ENCODE measurements around the gene IL13RA2. TPM values are rescaled to one million over a fixed set of nuclear protein-coding genes. Genes with fewer than 3 reads are reported as not detected.

IL13RA2 gene
- polyA plus RNA-seq, 1 of the 3 experiments (the other 2 are of a cell fraction) = 8.1 TPM

DNA sequence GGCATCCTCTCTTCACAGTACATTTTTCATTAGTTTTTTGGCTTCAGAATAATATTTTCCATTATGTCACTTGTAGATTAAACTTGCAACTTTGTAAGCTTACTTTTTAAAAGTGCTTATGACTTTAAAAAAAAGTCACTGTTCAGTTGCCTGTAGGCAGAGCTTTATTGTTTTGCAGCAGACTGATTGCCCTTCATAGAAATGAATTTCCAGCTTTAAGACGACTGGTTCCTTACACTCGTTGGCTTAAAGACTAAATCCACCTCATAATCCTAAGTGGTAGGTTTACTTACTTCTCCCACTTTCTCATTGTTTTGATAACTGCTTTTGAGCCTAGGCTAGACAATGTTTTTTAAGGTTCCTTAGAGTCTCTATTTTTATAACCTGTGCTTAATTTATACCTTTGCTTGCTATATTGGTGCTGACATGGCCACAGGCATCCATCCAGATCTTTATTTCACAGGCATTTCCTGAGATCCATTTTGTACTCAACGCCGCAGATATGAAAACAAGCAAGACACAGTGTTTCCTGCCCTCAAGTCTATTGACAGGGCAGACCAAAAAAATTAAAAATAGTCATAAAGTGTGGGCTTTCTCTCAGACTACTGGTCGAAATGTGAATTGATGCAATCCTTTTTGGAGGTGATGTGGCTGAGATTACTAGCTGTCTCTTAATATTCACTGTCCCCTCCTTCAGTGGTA is 12.6 kb upstream of the IL13RA2 start:
- H2AFZ ChIP-seq (ENCODE audit: low read depth) = no peak overlapping the region
- H4K20me1 ChIP-seq (ENCODE audit: insufficient read depth) = no peaks in the 10 kb centered on the region
- no peaks in the 10 kb centered on the region for H3K36me3 ChIP-seq (replicated peaks in 1 of 2; ENCODE audit: control insufficient read depth in 1 of 2, insufficient read depth in 2 of 2, low read length in 1 of 2)
- ChIA-PET POLR2A (no interaction called here), CTCF (interaction anchor here (0.7 to 1.4 kb wide), 3 partner anchors 10 to 447 kb away, joined by 4 to 6 read pairs (median 4); partner anchors contain the start of gene IL13RA2)
- H3K4me1 ChIP-seq (ENCODE audit: control insufficient read depth in 1 of 2, insufficient read depth in 2 of 2, low read depth in 1 of 2, low read length in 1 of 2) = no peaks in the 10 kb centered on the region
- no peaks in the 10 kb centered on the region for H3K9me3 ChIP-seq
- peaks cover 4% of the 10 kb centered on the region for H3F3A ChIP-seq (replicated peaks; ENCODE audit: insufficient read depth)
- WGBS (ENCODE audit: low lambda C conversion rate) = 11% methylated on average over 5 of the region's 5 CpGs
- no peaks in the 10 kb centered on the region for H3K27me3 ChIP-seq (ENCODE audit: insufficient read depth)
- no peak overlapping the region for H3K9ac ChIP-seq
- no peaks in the 10 kb centered on the region for H3K79me2 ChIP-seq (ENCODE audit: insufficient read depth)
- H3K27ac ChIP-seq (ENCODE audit: low read depth in 2 of 2, low read length in 1 of 2) = peak overlapping the region; percentile 56 to 73; a peak in 3 of 4 replicates
- no peak overlapping the region for H3K4me3 ChIP-seq (ENCODE audit: low read depth in 2 of 2, low read length in 1 of 2)
- peak overlapping the region; percentile 16; the same call in 1 of the 2 replicates for H3K4me2 ChIP-seq
- DNase-seq = no peak
- H3K9me2 ChIP-seq = no peaks in the 10 kb centered on the region
- TF ChIP-seq, protein P1, sequence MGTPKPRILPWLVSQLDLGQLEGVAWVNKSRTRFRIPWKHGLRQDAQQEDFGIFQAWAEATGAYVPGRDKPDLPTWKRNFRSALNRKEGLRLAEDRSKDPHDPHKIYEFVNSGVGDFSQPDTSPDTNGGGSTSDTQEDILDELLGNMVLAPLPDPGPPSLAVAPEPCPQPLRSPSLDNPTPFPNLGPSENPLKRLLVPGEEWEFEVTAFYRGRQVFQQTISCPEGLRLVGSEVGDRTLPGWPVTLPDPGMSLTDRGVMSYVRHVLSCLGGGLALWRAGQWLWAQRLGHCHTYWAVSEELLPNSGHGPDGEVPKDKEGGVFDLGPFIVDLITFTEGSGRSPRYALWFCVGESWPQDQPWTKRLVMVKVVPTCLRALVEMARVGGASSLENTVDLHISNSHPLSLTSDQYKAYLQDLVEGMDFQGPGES (IDR thresholded peaks at IDR 0.05; ENCODE audit: low read depth, low read length) = no peak
- TF ChIP-seq ELF1 (IDR thresholded peaks at IDR 0.05) (no peak), RFX5 (IDR thresholded peaks at IDR 0.05; ENCODE audit: low read length) (no peak), NFIC (IDR thresholded peaks at IDR 0.05; ENCODE audit: borderline replicate concordance) (peak; percentile 67; the same call in 1 of the 2 replicates), YY1 (IDR thresholded peaks at IDR 0.05; ENCODE audit: low read depth) (no peak; the same call in 1 of the 2 replicates), FOSL2 (IDR thresholded peaks at IDR 0.05; ENCODE audit: borderline replicate concordance, low read depth) (no peak), EP300 (IDR thresholded peaks at IDR 0.05; ENCODE audit: borderline replicate concordance in 1 of 2, low read depth in 1 of 2, low read length in 1 of 2) (peak; percentile 26 to 84; a peak in 3 of 4 replicates), MEF2A (IDR thresholded peaks at IDR 0.05; ENCODE audit: borderline replicate concordance, low read depth) (no peak), RXRA (IDR thresholded peaks at IDR 0.05; ENCODE audit: borderline replicate concordance, low read depth) (peak; percentile 15; the same call in 1 of the 2 replicates), JUND (IDR thresholded peaks at IDR 0.05) (no peak; the same call in 1 of the 2 replicates), RCOR1 (IDR thresholded peaks at IDR 0.05; ENCODE audit: low read length) (no peak), TAF1 (IDR thresholded peaks at IDR 0.05; ENCODE audit: borderline replicate concordance, low read depth, low read length) (no peak), POLR2AphosphoS5 (IDR thresholded peaks at IDR 0.05; ENCODE audit: low read depth, low read length) (0 out of 2 replicates have a peak, but pooled peaks have one; percentile 35), SMC3 (IDR thresholded peaks at IDR 0.05; ENCODE audit: low read depth, low read length) (no peak), RAD21 (IDR thresholded peaks at IDR 0.05; ENCODE audit: low read length) (no peak), CHD2 (IDR thresholded peaks at IDR 0.05; ENCODE audit: low read length, partially characterized antibody) (no peak), TEAD4 (IDR thresholded peaks at IDR 0.05; ENCODE audit: borderline replicate concordance, insufficient read depth) (0 out of 2 replicates have a peak, but pooled peaks have one; percentile 10), EZH2phosphoT487 (IDR thresholded peaks at IDR 0.05; ENCODE audit: borderline replicate concordance, low read depth) (no peak), TCF12 (IDR thresholded peaks at IDR 0.05) (peak; percentile 84)
- TF ChIP-seq, protein P2, sequence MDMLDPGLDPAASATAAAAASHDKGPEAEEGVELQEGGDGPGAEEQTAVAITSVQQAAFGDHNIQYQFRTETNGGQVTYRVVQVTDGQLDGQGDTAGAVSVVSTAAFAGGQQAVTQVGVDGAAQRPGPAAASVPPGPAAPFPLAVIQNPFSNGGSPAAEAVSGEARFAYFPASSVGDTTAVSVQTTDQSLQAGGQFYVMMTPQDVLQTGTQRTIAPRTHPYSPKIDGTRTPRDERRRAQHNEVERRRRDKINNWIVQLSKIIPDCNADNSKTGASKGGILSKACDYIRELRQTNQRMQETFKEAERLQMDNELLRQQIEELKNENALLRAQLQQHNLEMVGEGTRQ (IDR thresholded peaks at IDR 0.05; ENCODE audit: borderline replicate concordance, low read depth, low read length) = no peak
- TF ChIP-seq, protein P3, sequence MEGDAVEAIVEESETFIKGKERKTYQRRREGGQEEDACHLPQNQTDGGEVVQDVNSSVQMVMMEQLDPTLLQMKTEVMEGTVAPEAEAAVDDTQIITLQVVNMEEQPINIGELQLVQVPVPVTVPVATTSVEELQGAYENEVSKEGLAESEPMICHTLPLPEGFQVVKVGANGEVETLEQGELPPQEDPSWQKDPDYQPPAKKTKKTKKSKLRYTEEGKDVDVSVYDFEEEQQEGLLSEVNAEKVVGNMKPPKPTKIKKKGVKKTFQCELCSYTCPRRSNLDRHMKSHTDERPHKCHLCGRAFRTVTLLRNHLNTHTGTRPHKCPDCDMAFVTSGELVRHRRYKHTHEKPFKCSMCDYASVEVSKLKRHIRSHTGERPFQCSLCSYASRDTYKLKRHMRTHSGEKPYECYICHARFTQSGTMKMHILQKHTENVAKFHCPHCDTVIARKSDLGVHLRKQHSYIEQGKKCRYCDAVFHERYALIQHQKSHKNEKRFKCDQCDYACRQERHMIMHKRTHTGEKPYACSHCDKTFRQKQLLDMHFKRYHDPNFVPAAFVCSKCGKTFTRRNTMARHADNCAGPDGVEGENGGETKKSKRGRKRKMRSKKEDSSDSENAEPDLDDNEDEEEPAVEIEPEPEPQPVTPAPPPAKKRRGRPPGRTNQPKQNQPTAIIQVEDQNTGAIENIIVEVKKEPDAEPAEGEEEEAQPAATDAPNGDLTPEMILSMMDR (IDR thresholded peaks at IDR 0.05) = 0 out of 2 replicates have a peak, but pooled peaks have one; percentile 10
- TF ChIP-seq, protein P4, sequence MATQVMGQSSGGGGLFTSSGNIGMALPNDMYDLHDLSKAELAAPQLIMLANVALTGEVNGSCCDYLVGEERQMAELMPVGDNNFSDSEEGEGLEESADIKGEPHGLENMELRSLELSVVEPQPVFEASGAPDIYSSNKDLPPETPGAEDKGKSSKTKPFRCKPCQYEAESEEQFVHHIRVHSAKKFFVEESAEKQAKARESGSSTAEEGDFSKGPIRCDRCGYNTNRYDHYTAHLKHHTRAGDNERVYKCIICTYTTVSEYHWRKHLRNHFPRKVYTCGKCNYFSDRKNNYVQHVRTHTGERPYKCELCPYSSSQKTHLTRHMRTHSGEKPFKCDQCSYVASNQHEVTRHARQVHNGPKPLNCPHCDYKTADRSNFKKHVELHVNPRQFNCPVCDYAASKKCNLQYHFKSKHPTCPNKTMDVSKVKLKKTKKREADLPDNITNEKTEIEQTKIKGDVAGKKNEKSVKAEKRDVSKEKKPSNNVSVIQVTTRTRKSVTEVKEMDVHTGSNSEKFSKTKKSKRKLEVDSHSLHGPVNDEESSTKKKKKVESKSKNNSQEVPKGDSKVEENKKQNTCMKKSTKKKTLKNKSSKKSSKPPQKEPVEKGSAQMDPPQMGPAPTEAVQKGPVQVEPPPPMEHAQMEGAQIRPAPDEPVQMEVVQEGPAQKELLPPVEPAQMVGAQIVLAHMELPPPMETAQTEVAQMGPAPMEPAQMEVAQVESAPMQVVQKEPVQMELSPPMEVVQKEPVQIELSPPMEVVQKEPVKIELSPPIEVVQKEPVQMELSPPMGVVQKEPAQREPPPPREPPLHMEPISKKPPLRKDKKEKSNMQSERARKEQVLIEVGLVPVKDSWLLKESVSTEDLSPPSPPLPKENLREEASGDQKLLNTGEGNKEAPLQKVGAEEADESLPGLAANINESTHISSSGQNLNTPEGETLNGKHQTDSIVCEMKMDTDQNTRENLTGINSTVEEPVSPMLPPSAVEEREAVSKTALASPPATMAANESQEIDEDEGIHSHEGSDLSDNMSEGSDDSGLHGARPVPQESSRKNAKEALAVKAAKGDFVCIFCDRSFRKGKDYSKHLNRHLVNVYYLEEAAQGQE (IDR thresholded peaks at IDR 0.05; ENCODE audit: low read depth, low read length) = no peak
- TF ChIP-seq, protein P5, sequence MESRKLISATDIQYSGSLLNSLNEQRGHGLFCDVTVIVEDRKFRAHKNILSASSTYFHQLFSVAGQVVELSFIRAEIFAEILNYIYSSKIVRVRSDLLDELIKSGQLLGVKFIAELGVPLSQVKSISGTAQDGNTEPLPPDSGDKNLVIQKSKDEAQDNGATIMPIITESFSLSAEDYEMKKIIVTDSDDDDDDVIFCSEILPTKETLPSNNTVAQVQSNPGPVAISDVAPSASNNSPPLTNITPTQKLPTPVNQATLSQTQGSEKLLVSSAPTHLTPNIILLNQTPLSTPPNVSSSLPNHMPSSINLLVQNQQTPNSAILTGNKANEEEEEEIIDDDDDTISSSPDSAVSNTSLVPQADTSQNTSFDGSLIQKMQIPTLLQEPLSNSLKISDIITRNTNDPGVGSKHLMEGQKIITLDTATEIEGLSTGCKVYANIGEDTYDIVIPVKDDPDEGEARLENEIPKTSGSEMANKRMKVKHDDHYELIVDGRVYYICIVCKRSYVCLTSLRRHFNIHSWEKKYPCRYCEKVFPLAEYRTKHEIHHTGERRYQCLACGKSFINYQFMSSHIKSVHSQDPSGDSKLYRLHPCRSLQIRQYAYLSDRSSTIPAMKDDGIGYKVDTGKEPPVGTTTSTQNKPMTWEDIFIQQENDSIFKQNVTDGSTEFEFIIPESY (IDR thresholded peaks at IDR 0.05; ENCODE audit: borderline replicate concordance, low read depth) = no peak
